ENCODE data around the gene DNAJB4. TPM values are rescaled to one million over a fixed set of nuclear protein-coding genes. Genes with fewer than 3 reads are reported as not detected.

Gene DNAJB4
- total RNA-seq, 4 donors from 2014 or later: 32.1 to 50.4 (median 41.0) TPM

- ATAC-seq (ENCODE audit: low FRiP score) (no peak), DNase-seq (ENCODE audit: low spot score) (no peak)
- TF ChIP-seq CTCF (IDR thresholded peaks at IDR 0.05): no peak
Measured at GRCh38 chr1:78036450-78036849, 31.7 kb downstream of the DNAJB4 start.

- TF ChIP-seq CTCF (IDR thresholded peaks at IDR 0.05): no peak
- ATAC-seq (ENCODE audit: low FRiP score) (no peak), DNase-seq (ENCODE audit: low spot score) (no peak)
Measured at GRCh38 chr1:78038071-78038470, 33.3 kb downstream of the DNAJB4 start.

GRCh38 chr1:78038491-78038939 lies 33.8 kb downstream of the DNAJB4 start:
- no peak for TF ChIP-seq CTCF (IDR thresholded peaks at IDR 0.05)
- DNase-seq (ENCODE audit: low spot score) (no peak), ATAC-seq (ENCODE audit: low FRiP score) (no peak)

- no peak for ATAC-seq (ENCODE audit: low FRiP score)
- no peak for TF ChIP-seq CTCF (IDR thresholded peaks at IDR 0.05)
Measured at GRCh38 chr1:78040484-78041089, 35.8 kb downstream of the DNAJB4 start.

GRCh38 chr1:78043436-78043835 lies 38.7 kb downstream of the DNAJB4 start:
- no peak for TF ChIP-seq CTCF (IDR thresholded peaks at IDR 0.05)
- no peak for ATAC-seq (ENCODE audit: low FRiP score)
- DNase-seq (ENCODE audit: low spot score): no peak

More at GRCh38 chr1:78040484-78041089, 35.8 kb downstream of the DNAJB4 start:
- no peak for DNase-seq (ENCODE audit: low spot score)

GRCh38 chr1:78044796-78045562 lies 40.2 kb downstream of the DNAJB4 start:
- ATAC-seq (ENCODE audit: low FRiP score) (no peak), DNase-seq (ENCODE audit: low spot score) (no peak)
- no peak for TF ChIP-seq CTCF (IDR thresholded peaks at IDR 0.05)

GRCh38 chr1:78045563-78045925 lies 40.8 kb downstream of the DNAJB4 start:
- TF ChIP-seq CTCF (IDR thresholded peaks at IDR 0.05): no peak
- DNase-seq (ENCODE audit: low spot score): no peak
- ATAC-seq (ENCODE audit: low FRiP score): no peak
